Type B pancreatic cell (in vitro differentiated cells): Measurements from ENCODE around the gene ABHD18. TPM values are rescaled to one million over a fixed set of nuclear protein-coding genes. Genes with fewer than 3 reads are reported as not detected.

Experiments used
- DNase-seq: peaks from one replicate; pipeline ENCODE4 v3.0.0; 2021; ENCODE audit warnings: mixed read lengths; ENCODE audit not compliant: unreplicated experiment; ENCODE audit errors: extremely low spot score
- H3K27ac Mint-ChIP-seq: 2 replicates; pipeline ENCODE4 v1.8.0; 2021; ENCODE audit warnings: mild to moderate bottlenecking, mixed read lengths
- H3K27me3 Mint-ChIP-seq: 2 replicates; pipeline ENCODE4 v1.8.0; 2021; ENCODE audit warnings: mixed read lengths
- H3K36me3 Mint-ChIP-seq: 2 replicates; pipeline ENCODE4 v1.8.0; 2021; ENCODE audit warnings: mixed read lengths
- H3K4me1 Mint-ChIP-seq: one replicate; pipeline ENCODE4 v1.8.0; 2021; ENCODE audit warnings: mixed read lengths; ENCODE audit not compliant: unreplicated experiment
- H3K4me3 Mint-ChIP-seq: 2 replicates; pipeline ENCODE4 v1.8.0; 2021; ENCODE audit warnings: mild to moderate bottlenecking, mixed read lengths
- H3K9me3 Mint-ChIP-seq: 2 replicates; pipeline ENCODE4 v1.8.0; 2021; ENCODE audit warnings: mixed read lengths
- CTCF ChIP-seq: fragments of 200-600 bp; sonication (generic); conservative IDR thresholded peaks from 2 replicates; pipeline ENCODE4 v1.5.0; 2021; ENCODE audit warnings: antibody characterized with exemption, mild to moderate bottlenecking
- total RNA-seq: library from RNA; stranded (reverse); gene quantifications from 2 replicates; pipeline ENCODE4 v1.2.1, GENCODE V29; 2021; ENCODE audit warnings: low replicate concordance

ABHD18 gene
- total RNA-seq, 1 donor from 2014 or later, result 13.1 TPM

GRCh38 chr4:127997534-127998388, 32.6 kb downstream of the ABHD18 start:
- no peak overlapping the region for H3K4me3 Mint-ChIP-seq
- H3K9me3 Mint-ChIP-seq, result no peaks in the 10 kb centered on the region
- no peak overlapping the region for H3K27ac Mint-ChIP-seq
- no peak for DNase-seq
- no peaks in the 10 kb centered on the region for H3K4me1 Mint-ChIP-seq
- no peaks in the 10 kb centered on the region for H3K27me3 Mint-ChIP-seq
- TF ChIP-seq CTCF, result no peak
- peaks cover 28% of the 10 kb centered on the region for H3K36me3 Mint-ChIP-seq

- H3K36me3 Mint-ChIP-seq, result peaks cover 23% of the 10 kb centered on the region
- DNase-seq, result no peak
- no peak for TF ChIP-seq CTCF
- no peaks in the 10 kb centered on the region for H3K4me1 Mint-ChIP-seq
- H3K9me3 Mint-ChIP-seq, result no peaks in the 10 kb centered on the region
- no peak overlapping the region for H3K27ac Mint-ChIP-seq
- no peak overlapping the region for H3K4me3 Mint-ChIP-seq
- H3K27me3 Mint-ChIP-seq, result no peaks in the 10 kb centered on the region
Measured at GRCh38 chr4:128006592-128006991, 41.4 kb downstream of the ABHD18 start.

GRCh38 chr4:128009428-128009827, 44.2 kb downstream of the ABHD18 start:
- H3K36me3 Mint-ChIP-seq, result peaks cover 24% of the 10 kb centered on the region
- no peak for TF ChIP-seq CTCF
- H3K4me1 Mint-ChIP-seq, result no peaks in the 10 kb centered on the region
- no peaks in the 10 kb centered on the region for H3K9me3 Mint-ChIP-seq
- DNase-seq, result no peak
- no peak overlapping the region for H3K4me3 Mint-ChIP-seq
- no peak overlapping the region for H3K27ac Mint-ChIP-seq
- no peaks in the 10 kb centered on the region for H3K27me3 Mint-ChIP-seq

GRCh38 chr4:128025319-128025718, 60.1 kb downstream of the ABHD18 start:
- Mint-ChIP-seq H3K4me1 (no peaks in the 10 kb centered on the region), H3K27me3 (no peaks in the 10 kb centered on the region), H3K4me3 (no peak overlapping the region), H3K9me3 (peaks cover 5% of the 10 kb centered on the region), H3K36me3 (peaks cover 24% of the 10 kb centered on the region), H3K27ac (no peak overlapping the region)
- TF ChIP-seq CTCF, result no peak
- no peak for DNase-seq

- Mint-ChIP-seq H3K27me3 (no peaks in the 10 kb centered on the region), H3K27ac (no peak overlapping the region), H3K4me1 (peaks cover 7% of the 10 kb centered on the region), H3K36me3 (peaks cover 21% of the 10 kb centered on the region), H3K4me3 (no peak overlapping the region), H3K9me3 (no peaks in the 10 kb centered on the region)
- TF ChIP-seq CTCF, result no peak
- no peak for DNase-seq
Measured at GRCh38 chr4:128029907-128030306, 64.7 kb downstream of the ABHD18 start.
